KMS-11 (cell line): ENCODE results near the gene IVL.

Source experiments
- H2AFZ ChIP-seq: fragments of 200-600 bp; sonication (generic); 2 replicates; pipeline ENCODE4 v1.6.1; 2016; ENCODE audit warnings: antibody characterized with exemption, mixed run types, low read depth
- H3K27ac ChIP-seq: fragments of 200-600 bp; sonication (generic); 2 replicates; pipeline ENCODE4 v1.6.1; 2016; ENCODE audit warnings: mild to moderate bottlenecking, mixed run types
- H3K27me3 ChIP-seq: fragments of 200-600 bp; sonication (generic); 2 replicates; pipeline ENCODE4 v1.6.1; 2017; ENCODE audit warnings: mild to moderate bottlenecking, low read depth, mixed run types, moderate library complexity; ENCODE audit not compliant: insufficient read depth
- H3K36me3 ChIP-seq: fragments of 200-600 bp; sonication (generic); 2 replicates; pipeline ENCODE4 v1.6.1; 2017; ENCODE audit warnings: mild to moderate bottlenecking, mixed run types; ENCODE audit not compliant: insufficient read depth
- H3K4me1 ChIP-seq: fragments of 200-600 bp; sonication (generic); 2 replicates; pipeline ENCODE4 v1.6.1; 2016; ENCODE audit warnings: mild to moderate bottlenecking, low read depth, mixed run types; ENCODE audit not compliant: poor library complexity, severe bottlenecking
- H3K4me2 ChIP-seq: fragments of 200-600 bp; sonication (generic); 2 replicates; pipeline ENCODE4 v1.7.0; 2016; ENCODE audit warnings: mild to moderate bottlenecking, mixed run types
- H3K4me3 ChIP-seq: fragments of 200-600 bp; sonication (generic); IDR thresholded peaks from 2 replicates; pipeline ENCODE4 v1.6.1; 2017; ENCODE audit warnings: low read depth, low read length, mixed read lengths; ENCODE audit not compliant: insufficient read depth
- H3K79me2 ChIP-seq: fragments of 200-600 bp; sonication (generic); 2 replicates; pipeline ENCODE4 v1.6.1; 2016; ENCODE audit warnings: low read depth, mixed run types; ENCODE audit not compliant: insufficient read depth
- H3K9ac ChIP-seq: fragments of 200-600 bp; sonication (generic); 2 replicates; pipeline ENCODE4 v1.6.1; 2016; ENCODE audit warnings: mild to moderate bottlenecking, mixed run types
- H4K20me1 ChIP-seq: fragments of 200-600 bp; sonication (generic); 2 replicates; pipeline ENCODE4 v1.6.1; 2016; ENCODE audit warnings: mild to moderate bottlenecking, mixed run types; ENCODE audit not compliant: insufficient read depth
- TF ChIP-seq, protein P1 (sequence below): fragments of 200-600 bp; sonication (generic); conservative IDR thresholded peaks from 2 replicates; pipeline ENCODE4 v1.6.1; 2017; ENCODE audit warnings: low read depth, mild to moderate bottlenecking, antibody characterized with exemption, low read length, moderate library complexity, mixed read lengths

The IVL gene

DNA sequence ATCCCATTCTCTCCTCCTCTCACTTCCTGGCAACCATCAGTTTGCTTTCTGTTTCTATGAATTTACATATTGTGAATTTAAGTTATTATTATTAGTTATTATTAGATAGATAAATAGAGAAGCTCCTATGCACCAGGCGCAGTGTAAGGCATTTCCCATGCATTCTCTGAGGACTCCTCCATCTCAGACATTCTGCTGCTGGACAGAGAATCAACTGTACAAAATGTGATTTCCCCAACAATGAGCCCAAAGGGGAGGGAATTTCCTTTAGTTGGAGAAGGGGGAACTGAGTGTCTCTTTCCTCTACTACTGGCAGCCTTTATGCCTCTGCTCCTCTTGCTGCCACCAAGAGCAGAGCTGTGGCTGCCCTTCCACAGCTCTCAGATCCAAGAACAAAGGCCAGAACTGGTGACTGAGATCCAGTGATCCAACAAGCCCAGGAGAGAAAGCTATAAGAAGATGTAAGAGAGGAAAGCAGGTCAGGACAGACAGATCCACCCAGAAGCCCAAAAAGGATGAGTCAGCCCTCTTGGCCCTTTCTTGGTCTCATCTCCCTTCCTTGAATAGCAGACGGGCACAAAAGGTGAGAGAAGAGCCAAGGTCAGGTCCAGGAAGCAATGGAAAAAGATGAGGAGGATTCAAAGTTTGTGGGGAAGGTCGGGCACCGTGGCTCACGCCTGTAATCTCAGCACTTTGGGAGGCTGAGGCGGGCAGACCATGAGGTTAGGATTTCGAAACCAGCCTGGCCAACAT lies 3.5 kb upstream of the IVL start:
- Histone ChIP-seq H4K20me1 (no peaks in the 10 kb centered on the region), H3K27ac (no peak overlapping the region), H3K4me3 (no peak overlapping the region), H3K4me2 (no peak overlapping the region), H3K27me3 (no peaks in the 10 kb centered on the region), H3K4me1 (no peaks in the 10 kb centered on the region), H3K36me3 (no peaks in the 10 kb centered on the region), H2AFZ (no peak overlapping the region), H3K9ac (no peak overlapping the region), H3K79me2 (no peaks in the 10 kb centered on the region)
- TF ChIP-seq, protein P1, sequence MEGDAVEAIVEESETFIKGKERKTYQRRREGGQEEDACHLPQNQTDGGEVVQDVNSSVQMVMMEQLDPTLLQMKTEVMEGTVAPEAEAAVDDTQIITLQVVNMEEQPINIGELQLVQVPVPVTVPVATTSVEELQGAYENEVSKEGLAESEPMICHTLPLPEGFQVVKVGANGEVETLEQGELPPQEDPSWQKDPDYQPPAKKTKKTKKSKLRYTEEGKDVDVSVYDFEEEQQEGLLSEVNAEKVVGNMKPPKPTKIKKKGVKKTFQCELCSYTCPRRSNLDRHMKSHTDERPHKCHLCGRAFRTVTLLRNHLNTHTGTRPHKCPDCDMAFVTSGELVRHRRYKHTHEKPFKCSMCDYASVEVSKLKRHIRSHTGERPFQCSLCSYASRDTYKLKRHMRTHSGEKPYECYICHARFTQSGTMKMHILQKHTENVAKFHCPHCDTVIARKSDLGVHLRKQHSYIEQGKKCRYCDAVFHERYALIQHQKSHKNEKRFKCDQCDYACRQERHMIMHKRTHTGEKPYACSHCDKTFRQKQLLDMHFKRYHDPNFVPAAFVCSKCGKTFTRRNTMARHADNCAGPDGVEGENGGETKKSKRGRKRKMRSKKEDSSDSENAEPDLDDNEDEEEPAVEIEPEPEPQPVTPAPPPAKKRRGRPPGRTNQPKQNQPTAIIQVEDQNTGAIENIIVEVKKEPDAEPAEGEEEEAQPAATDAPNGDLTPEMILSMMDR: no peak

DNA sequence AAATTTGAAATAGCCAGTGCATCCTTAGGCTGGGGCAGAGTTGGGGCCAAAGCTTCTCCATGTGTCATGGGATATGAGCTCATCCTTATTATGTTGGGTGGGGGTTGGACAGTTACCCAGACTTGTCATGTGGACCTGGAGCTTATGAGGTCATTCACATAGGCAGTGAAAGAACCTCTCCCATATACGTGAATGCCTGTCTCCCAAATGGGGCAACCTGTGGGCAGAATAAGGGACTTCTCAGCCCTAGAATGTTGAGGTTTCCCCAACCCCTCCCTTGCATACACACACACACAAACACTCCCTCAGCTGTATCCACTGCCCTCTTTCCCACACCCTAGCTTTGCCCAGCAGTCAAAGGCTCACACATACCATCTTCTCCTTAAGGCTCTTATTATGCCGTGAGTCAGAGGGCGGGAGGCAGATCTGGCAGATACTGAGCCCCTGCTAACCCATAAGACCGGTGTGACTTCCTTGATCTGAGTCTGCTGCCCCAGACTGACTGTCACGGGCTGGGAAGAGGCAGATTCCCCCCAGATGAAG lies 2.3 kb upstream of the IVL start:
- Histone ChIP-seq H3K27ac (no peak overlapping the region), H3K4me1 (no peaks in the 10 kb centered on the region), H3K4me2 (no peak overlapping the region), H3K27me3 (no peaks in the 10 kb centered on the region), H2AFZ (no peak overlapping the region), H3K79me2 (no peaks in the 10 kb centered on the region), H3K4me3 (no peak overlapping the region), H3K36me3 (no peaks in the 10 kb centered on the region), H3K9ac (no peak overlapping the region), H4K20me1 (no peaks in the 10 kb centered on the region)
- TF ChIP-seq, protein P1: no peak

DNA sequence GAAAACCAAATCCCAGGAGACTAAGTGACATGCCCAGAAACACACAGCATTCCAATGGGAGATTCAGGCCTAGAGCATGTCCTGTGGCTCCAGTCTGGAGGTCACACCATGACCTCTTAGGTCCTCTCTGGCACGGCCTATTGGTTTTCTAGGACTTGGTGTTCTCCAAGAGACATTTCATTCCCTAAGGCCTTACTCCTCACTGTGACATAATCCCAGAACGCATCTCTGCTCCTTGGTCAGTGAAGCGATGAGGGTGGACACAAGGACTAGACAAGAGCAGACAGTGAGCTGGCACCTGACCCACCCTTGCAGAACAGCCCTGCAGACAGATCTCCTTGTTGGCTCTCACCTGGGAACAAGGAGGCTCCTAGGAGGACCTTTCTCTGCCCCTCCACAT lies 860 bp downstream of the IVL start:
- H3K4me3 ChIP-seq: no peak overlapping the region
- no peak overlapping the region for H3K9ac ChIP-seq
- H3K79me2 ChIP-seq: no peaks in the 10 kb centered on the region
- no peaks in the 10 kb centered on the region for H4K20me1 ChIP-seq
- H3K4me2 ChIP-seq: no peak overlapping the region
- TF ChIP-seq, protein P1: no peak
- no peaks in the 10 kb centered on the region for H3K36me3 ChIP-seq
- no peak overlapping the region for H2AFZ ChIP-seq
- no peaks in the 10 kb centered on the region for H3K27me3 ChIP-seq
- H3K27ac ChIP-seq: no peak overlapping the region
- H3K4me1 ChIP-seq: no peaks in the 10 kb centered on the region

DNA sequence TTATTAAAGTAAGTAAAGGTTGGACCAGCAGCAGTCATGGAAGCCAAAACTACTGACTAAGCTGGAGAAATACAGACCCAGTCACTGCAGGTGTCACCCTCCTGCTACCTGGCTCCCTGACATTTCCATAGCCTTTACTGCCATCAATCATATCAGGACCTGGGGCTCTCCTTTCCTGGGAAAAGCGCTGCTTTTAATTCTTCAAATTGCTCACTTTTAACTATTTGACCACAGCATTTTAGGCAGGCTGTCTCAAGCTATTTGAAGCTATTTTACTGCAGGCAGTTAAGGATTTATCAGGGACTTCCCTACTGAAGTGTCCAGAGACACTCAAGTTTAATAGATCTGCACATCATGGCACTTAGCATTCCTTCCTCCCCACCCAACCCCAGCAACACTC lies 4.1 kb downstream of the IVL start:
- Histone ChIP-seq H3K27ac (no peak overlapping the region), H3K4me1 (no peaks in the 10 kb centered on the region)

More for the DNA sequence above, 4.1 kb downstream of the IVL start:
- Histone ChIP-seq H3K4me2 (no peak overlapping the region), H3K79me2 (no peaks in the 10 kb centered on the region), H3K27me3 (no peaks in the 10 kb centered on the region), H3K9ac (no peak overlapping the region), H3K36me3 (no peaks in the 10 kb centered on the region), H4K20me1 (no peaks in the 10 kb centered on the region), H3K4me3 (no peak overlapping the region), H2AFZ (no peak overlapping the region)
- TF ChIP-seq, protein P1: no peak
